DND-41 (cell line): Measurements from ENCODE around the gene NSG2.

Experiments used
- ATAC-seq: fragments of 200-7000 bp; cut with Tn5 transposase; 3 replicates; pipeline ENCODE4 v1.9.1; 2021; ENCODE audit warnings: low read depth; ENCODE audit not compliant: insufficient read depth
- DNase-seq: peaks from one replicate; pipeline ENCODE4 v3.0.0-alpha.2; 2020
- H2AFZ ChIP-seq: 2 replicates; pipeline ENCODE4 v1.6.0; 2012; ENCODE audit warnings: low read depth, low read length
- H3K27ac ChIP-seq: 2 replicates; pipeline ENCODE4 v1.5.1; 2012; ENCODE audit warnings: low read length, inconsistent platforms
- H3K27me3 ChIP-seq: fragments of 200-600 bp; sonication (generic); 2 replicates; pipeline ENCODE4 v1.6.0; 2012; ENCODE audit warnings: low read length, mild to moderate bottlenecking, inconsistent platforms; ENCODE audit not compliant: insufficient read depth, poor library complexity
- H3K36me3 ChIP-seq: 2 replicates; pipeline ENCODE4 v1.5.1; 2012; ENCODE audit warnings: low read length, inconsistent platforms; ENCODE audit not compliant: insufficient read depth
- H3K4me1 ChIP-seq: 2 replicates; pipeline ENCODE4 v1.5.1; 2012; ENCODE audit warnings: mild to moderate bottlenecking, low read length; ENCODE audit not compliant: insufficient read depth
- H3K4me2 ChIP-seq: 2 replicates; pipeline ENCODE4 v1.6.0; 2012; ENCODE audit warnings: mild to moderate bottlenecking, moderate library complexity, low read length, inconsistent platforms; ENCODE audit not compliant: insufficient read depth
- H3K4me3 ChIP-seq, 2 experiments: fragments of 200-600 bp in 1 of 2; shearing (Covaris generic) in 1 of 2; 2 replicates each; pipeline ENCODE4 v1.5.1; 2012 to 2016; ENCODE audit warnings: inconsistent platforms in 2 of 2, low read length in 2 of 2, mild to moderate bottlenecking in 2 of 2, low read depth in 1 of 2, moderate library complexity in 1 of 2
- H3K79me2 ChIP-seq: 2 replicates; pipeline ENCODE4 v1.6.0; 2012; ENCODE audit warnings: low read length, inconsistent platforms; ENCODE audit not compliant: insufficient read depth
- H3K9ac ChIP-seq: 2 replicates; pipeline ENCODE4 v1.6.0; 2012; ENCODE audit warnings: low read depth, mild to moderate bottlenecking, inconsistent platforms, low read length, moderate library complexity
- H3K9me3 ChIP-seq: 2 replicates; pipeline ENCODE4 v1.5.1; 2012; ENCODE audit warnings: low read length, moderate library complexity, mild to moderate bottlenecking, inconsistent platforms; ENCODE audit not compliant: insufficient read depth, severe bottlenecking
- H4K20me1 ChIP-seq: 2 replicates; pipeline ENCODE4 v1.6.0; 2012; ENCODE audit warnings: low read length; ENCODE audit not compliant: insufficient read depth
- EZH2 ChIP-seq: IDR thresholded peaks from 3 replicates; pipeline ENCODE4 v1.6.1; 2012; ENCODE audit warnings: borderline replicate concordance, low read depth, mild to moderate bottlenecking, moderate library complexity, low read length, inconsistent platforms; ENCODE audit not compliant: severe bottlenecking
- TF ChIP-seq, protein P1 (sequence below): IDR thresholded peaks from 2 replicates; pipeline ENCODE4 v1.5.1; 2012; ENCODE audit warnings: borderline replicate concordance, low read length, moderate library complexity, mild to moderate bottlenecking; ENCODE audit not compliant: poor library complexity, severe bottlenecking; ENCODE audit errors: extremely low read depth

Gene NSG2

DNA sequence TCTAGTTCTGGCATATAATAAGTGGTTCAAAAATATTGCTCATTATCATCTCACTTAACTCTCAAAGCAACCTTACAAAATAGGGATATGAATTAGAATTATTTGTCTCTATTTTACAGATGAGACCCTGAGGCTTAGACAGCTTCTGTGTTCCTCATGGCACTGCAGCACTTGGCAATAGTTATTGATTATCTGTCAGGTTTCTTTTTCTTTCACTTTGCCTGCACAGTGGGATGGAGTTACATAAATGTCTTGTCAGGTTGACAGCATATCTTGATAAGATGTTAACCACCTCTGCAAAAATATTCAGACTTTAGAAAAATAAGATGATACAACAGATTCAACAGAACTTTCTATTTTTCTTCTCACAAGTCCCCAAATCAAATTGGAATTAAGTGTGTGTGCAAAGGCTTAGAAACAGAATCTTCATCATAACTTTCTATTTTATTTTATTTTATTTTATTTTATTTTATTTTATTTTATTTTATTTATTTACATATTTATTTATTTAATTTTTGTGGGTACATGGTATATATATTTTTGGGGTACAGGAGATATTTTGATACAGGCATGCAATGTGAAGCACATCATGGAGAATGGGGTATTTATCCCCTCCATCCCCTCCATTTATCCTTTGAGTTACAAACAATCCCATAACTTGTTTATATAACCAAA is 17.7 kb downstream of the NSG2 start:
- Histone ChIP-seq H3K4me1 (no peaks in the 10 kb centered on the region), H2AFZ (no peak overlapping the region), H3K4me3 (no peak overlapping the region), H3K36me3 (no peaks in the 10 kb centered on the region), H3K4me2 (no peak overlapping the region), H3K9ac (no peak overlapping the region), H3K27me3 (no peaks in the 10 kb centered on the region), H3K9me3 (no peaks in the 10 kb centered on the region), H4K20me1 (no peaks in the 10 kb centered on the region; the same call in 1 of the 2 replicates), H3K27ac (no peak overlapping the region), H3K79me2 (no peaks in the 10 kb centered on the region)
- TF ChIP-seq, protein P1, sequence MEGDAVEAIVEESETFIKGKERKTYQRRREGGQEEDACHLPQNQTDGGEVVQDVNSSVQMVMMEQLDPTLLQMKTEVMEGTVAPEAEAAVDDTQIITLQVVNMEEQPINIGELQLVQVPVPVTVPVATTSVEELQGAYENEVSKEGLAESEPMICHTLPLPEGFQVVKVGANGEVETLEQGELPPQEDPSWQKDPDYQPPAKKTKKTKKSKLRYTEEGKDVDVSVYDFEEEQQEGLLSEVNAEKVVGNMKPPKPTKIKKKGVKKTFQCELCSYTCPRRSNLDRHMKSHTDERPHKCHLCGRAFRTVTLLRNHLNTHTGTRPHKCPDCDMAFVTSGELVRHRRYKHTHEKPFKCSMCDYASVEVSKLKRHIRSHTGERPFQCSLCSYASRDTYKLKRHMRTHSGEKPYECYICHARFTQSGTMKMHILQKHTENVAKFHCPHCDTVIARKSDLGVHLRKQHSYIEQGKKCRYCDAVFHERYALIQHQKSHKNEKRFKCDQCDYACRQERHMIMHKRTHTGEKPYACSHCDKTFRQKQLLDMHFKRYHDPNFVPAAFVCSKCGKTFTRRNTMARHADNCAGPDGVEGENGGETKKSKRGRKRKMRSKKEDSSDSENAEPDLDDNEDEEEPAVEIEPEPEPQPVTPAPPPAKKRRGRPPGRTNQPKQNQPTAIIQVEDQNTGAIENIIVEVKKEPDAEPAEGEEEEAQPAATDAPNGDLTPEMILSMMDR: no peak
- no peak for TF ChIP-seq EZH2
- no peak for DNase-seq
- ATAC-seq: no peak

DNA sequence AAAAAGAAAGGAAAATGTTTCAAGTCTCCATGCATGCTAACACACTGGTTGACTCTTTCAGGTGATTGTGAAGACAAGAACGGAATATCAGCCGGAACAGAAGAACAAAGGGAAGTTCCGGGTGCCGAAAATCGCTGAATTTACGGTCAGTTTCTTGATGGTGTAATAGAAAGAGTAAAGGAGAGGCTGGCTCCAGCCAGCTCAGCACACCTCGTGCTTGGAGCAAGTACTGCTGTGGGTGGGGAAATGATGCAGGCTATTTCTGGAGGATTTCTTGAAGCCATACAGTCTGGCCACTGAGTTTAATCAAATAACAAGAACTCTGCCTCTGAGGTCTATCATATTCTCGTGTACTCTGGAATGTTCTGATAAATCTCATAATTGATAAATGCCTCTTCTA is 18.7 kb downstream of the NSG2 start:
- H3K9ac ChIP-seq: no peak overlapping the region
- ATAC-seq (no peak), DNase-seq (no peak)
- H3K79me2 ChIP-seq: no peaks in the 10 kb centered on the region
- no peaks in the 10 kb centered on the region for H3K4me1 ChIP-seq
- H3K27me3 ChIP-seq: no peaks in the 10 kb centered on the region
- H3K27ac ChIP-seq: no peak overlapping the region
- TF ChIP-seq, protein P1: no peak
- no peak for TF ChIP-seq EZH2
- H3K4me3 ChIP-seq: no peak overlapping the region
- no peak overlapping the region for H3K4me2 ChIP-seq
- no peak overlapping the region for H2AFZ ChIP-seq
- no peaks in the 10 kb centered on the region for H3K9me3 ChIP-seq
- H4K20me1 ChIP-seq: no peaks in the 10 kb centered on the region; the same call in 1 of the 2 replicates
- H3K36me3 ChIP-seq: no peaks in the 10 kb centered on the region

DNA sequence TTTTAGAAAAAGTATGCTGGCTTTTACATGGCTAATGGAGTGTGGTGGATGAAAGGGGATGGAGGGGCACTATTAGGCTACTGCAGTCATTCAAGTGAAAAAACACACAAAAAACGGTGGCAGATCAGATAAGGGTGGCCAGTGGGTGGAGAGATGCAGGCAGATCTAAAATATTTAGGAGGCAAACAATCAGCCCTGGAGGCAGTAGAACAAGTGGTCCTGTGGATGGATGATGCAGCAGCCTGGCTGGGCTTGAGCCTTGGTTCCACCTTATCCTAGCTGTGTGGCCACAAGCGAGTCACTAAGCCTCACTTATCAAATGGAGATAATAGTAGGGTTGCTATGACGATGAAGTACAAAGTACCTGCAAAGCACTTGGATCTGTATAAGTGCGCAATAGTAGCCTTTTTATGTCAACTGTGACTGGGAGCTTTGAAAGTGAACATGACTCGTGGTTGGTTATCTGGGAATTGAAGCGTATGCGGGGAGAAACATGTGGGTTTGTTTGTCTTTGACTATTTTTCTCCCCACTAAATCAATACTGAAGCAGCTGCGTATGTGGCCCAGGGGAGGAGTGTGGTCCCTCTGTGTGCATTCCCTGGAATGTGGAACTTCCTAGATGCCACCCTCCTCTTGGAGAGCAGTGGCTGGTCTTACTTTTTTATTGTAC is 20.2 kb downstream of the NSG2 start:
- TF ChIP-seq EZH2: no peak
- TF ChIP-seq, protein P1: no peak
- no peak for ATAC-seq
- H3K4me2 ChIP-seq: no peak overlapping the region
- H3K9me3 ChIP-seq: no peaks in the 10 kb centered on the region
- DNase-seq: no peak
- H3K27ac ChIP-seq: no peak overlapping the region
- no peaks in the 10 kb centered on the region for H3K27me3 ChIP-seq
- no peaks in the 10 kb centered on the region for H3K79me2 ChIP-seq
- no peak overlapping the region for H3K9ac ChIP-seq
- no peak overlapping the region for H2AFZ ChIP-seq
- no peaks in the 10 kb centered on the region; the same call in 1 of the 2 replicates for H4K20me1 ChIP-seq
- H3K4me3 ChIP-seq: no peak overlapping the region
- H3K36me3 ChIP-seq: no peaks in the 10 kb centered on the region
- H3K4me1 ChIP-seq: no peaks in the 10 kb centered on the region
